Trophoblast cell (in vitro differentiated cells and primary cell): Measurements from ENCODE around the gene C1orf232. TPM values are rescaled to one million over a fixed set of nuclear protein-coding genes. Genes with fewer than 3 reads are reported as not detected.
A peak's percentile ranks its signal among the peaks of the same experiment; 100 is the strongest.

Experiments used
- DNase-seq, 2 donors: peaks; one replicate each; pipeline ENCODE4 v3.0.0-alpha.2; 2016
- H2AFZ ChIP-seq: 2 replicates; pipeline ENCODE4 v1.6.1; 2013; ENCODE audit warnings: low read length, moderate library complexity, mild to moderate bottlenecking; ENCODE audit not compliant: insufficient read depth, poor library complexity
- H2AK5ac ChIP-seq: 2 replicates; pipeline ENCODE4 v1.6.1; 2013; ENCODE audit warnings: mild to moderate bottlenecking, low read length
- H2BK120ac ChIP-seq: 2 replicates; pipeline ENCODE4 v1.6.1; 2013; ENCODE audit warnings: low read length, mild to moderate bottlenecking, moderate library complexity; ENCODE audit not compliant: insufficient read depth, poor library complexity
- H2BK12ac ChIP-seq: 2 replicates; pipeline ENCODE4 v1.6.1; 2013; ENCODE audit warnings: mild to moderate bottlenecking, low read length, moderate library complexity
- H2BK5ac ChIP-seq: 2 replicates; pipeline ENCODE4 v1.6.1; 2013; ENCODE audit warnings: low read length, low read depth, moderate library complexity, mild to moderate bottlenecking; ENCODE audit not compliant: poor library complexity
- H3K14ac ChIP-seq: 2 replicates; pipeline ENCODE4 v1.6.1; 2013; ENCODE audit warnings: mild to moderate bottlenecking, low read length
- H3K18ac ChIP-seq: 2 replicates; pipeline ENCODE4 v1.6.1; 2013; ENCODE audit warnings: mild to moderate bottlenecking, low read length
- H3K23ac ChIP-seq: 2 replicates; pipeline ENCODE4 v1.6.1; 2013; ENCODE audit warnings: low read length
- H3K27ac ChIP-seq: 2 replicates; pipeline ENCODE4 v1.5.1; 2013; ENCODE audit warnings: low read depth, mild to moderate bottlenecking, inconsistent platforms, low read length, moderate library complexity
- H3K27me3 ChIP-seq: 2 replicates; pipeline ENCODE4 v1.6.1; 2013; ENCODE audit warnings: inconsistent platforms, mild to moderate bottlenecking, low read length, moderate library complexity; ENCODE audit not compliant: insufficient read depth
- H3K36me3 ChIP-seq, 2 experiments: 1 replicate in 1 of 2; 2 replicates in 1 of 2; pipeline ENCODE4 v1.6.1; 2013; ENCODE audit warnings: low read length in 2 of 2, mild to moderate bottlenecking in 2 of 2, moderate library complexity in 1 of 2; ENCODE audit not compliant: insufficient read depth in 2 of 2, control insufficient read depth in 1 of 2
- H3K4ac ChIP-seq: 2 replicates; pipeline ENCODE4 v1.6.1; 2013; ENCODE audit warnings: low read depth, mild to moderate bottlenecking, low read length, moderate library complexity
- H3K4me1 ChIP-seq, 2 experiments: 1 replicate in 1 of 2; 2 replicates in 1 of 2; pipeline ENCODE4 v1.6.1; 2013; ENCODE audit warnings: low read length in 2 of 2, mild to moderate bottlenecking in 2 of 2, moderate library complexity in 1 of 2; ENCODE audit not compliant: insufficient read depth in 2 of 2, control insufficient read depth in 1 of 2
- H3K4me2 ChIP-seq: 2 replicates; pipeline ENCODE4 v1.6.1; 2013; ENCODE audit warnings: inconsistent platforms, mild to moderate bottlenecking, low read length, moderate library complexity
- H3K4me3 ChIP-seq: 2 replicates; pipeline ENCODE4 v1.5.1; 2013; ENCODE audit warnings: mild to moderate bottlenecking, low read depth, low read length, inconsistent platforms
- H3K79me1 ChIP-seq: one replicate; pipeline ENCODE4 v1.6.1; 2013; ENCODE audit warnings: low read length
- H3K79me2 ChIP-seq: 2 replicates; pipeline ENCODE4 v1.6.1; 2013; ENCODE audit warnings: low read length, mild to moderate bottlenecking; ENCODE audit not compliant: control insufficient read depth, insufficient read depth, poor library complexity
- H3K9ac ChIP-seq: 2 replicates; pipeline ENCODE4 v1.6.1; 2013; ENCODE audit warnings: mild to moderate bottlenecking, low read length
- H3K9me3 ChIP-seq: 2 replicates; pipeline ENCODE4 v1.6.1; 2013; ENCODE audit warnings: low read depth, mild to moderate bottlenecking, control low read depth, inconsistent platforms, low read length; ENCODE audit not compliant: insufficient read depth
- H4K12ac ChIP-seq: 2 replicates; pipeline ENCODE4 v1.6.1; 2013; ENCODE audit warnings: low read depth, mild to moderate bottlenecking, low read length, moderate library complexity
- H4K8ac ChIP-seq: 2 replicates; pipeline ENCODE4 v1.6.1; 2013; ENCODE audit warnings: low read depth, mild to moderate bottlenecking, low read length, moderate library complexity
- H4K91ac ChIP-seq: one replicate; pipeline ENCODE4 v1.6.1; 2013; ENCODE audit warnings: low read depth, mild to moderate bottlenecking, low read length, moderate library complexity
- WGBS: extraction: QIAGEN DNeasy Blood & Tissue Kit; methylation state at CpG from one replicate; pipeline ENCODE4 v1.1.7; 2013; ENCODE audit warnings: missing lambda C conversion rate; ENCODE audit not compliant: insufficient read length, insufficient coverage; ENCODE audit errors: extremely low coverage; 5-methylcytosine and 5-hydroxymethylcytosine counted together
- polyA plus RNA-seq: library from polyadenylated mRNA; stranded (reverse); fragments of 200-250 nt; gene quantifications from 2 replicates; pipeline ENCODE4 v1.2.3, GENCODE V29; 2013

The C1orf232 gene
- polyA plus RNA-seq: not detected in 2 replicates

GRCh38 chr1:26168410-26169197, at the start of gene C1orf232:
Gene C1orf232 (minus strand): TSS chr1:26168963. CDS start chr1:26168499, 464 bp downstream.
- DNase-seq: no peak
- Histone ChIP-seq H3K27me3 (no peaks in the 10 kb centered on the region), H3K9me3 (no peaks in the 10 kb centered on the region), H3K9ac (peak within 1 kb of the TSS; percentile 75), H3K4me1 (peaks cover 10 to 17% of the 10 kb centered on the region in 2 experiments), H4K91ac (peak within 1 kb of the TSS; percentile 76), H3K79me2 (peaks cover 6% of the 10 kb centered on the region), H3K79me1 (peaks cover 10% of the 10 kb centered on the region), H3K4ac (peak within 1 kb of the TSS; percentile 37), H2AK5ac (no peak within 1 kb of the TSS), H3K36me3 (peaks cover 8 to 11% of the 10 kb centered on the region in 2 experiments), H3K18ac (peak within 1 kb of the TSS; percentile 79), H2AFZ (peak within 1 kb of the TSS; percentile 77), H4K8ac (peak within 1 kb of the TSS; percentile 90), H2BK5ac (no peak within 1 kb of the TSS), H3K23ac (no peak within 1 kb of the TSS), H3K4me2 (peak within 1 kb of the TSS; percentile 74), H4K12ac (peak within 1 kb of the TSS; percentile 38), H2BK120ac (no peak within 1 kb of the TSS), H3K4me3 (peak within 1 kb of the TSS; percentile 82), H2BK12ac (no peak within 1 kb of the TSS), H3K27ac (peak within 1 kb of the TSS; percentile 11), H3K14ac (peak within 1 kb of the TSS; percentile 63)
- WGBS: no CpG with 5 or more reads among the region's 5 CpGs

- Histone ChIP-seq H3K18ac (no peak overlapping the region), H3K79me1 (no peaks in the 10 kb centered on the region), H3K9ac (no peak overlapping the region), H4K91ac (no peak overlapping the region), H3K4me3 (no peak overlapping the region), H4K12ac (no peak overlapping the region), H2BK5ac (no peak overlapping the region), H2BK12ac (no peak overlapping the region), H3K23ac (no peak overlapping the region), H3K4ac (no peak overlapping the region), H3K4me2 (no peak overlapping the region), H4K8ac (no peak overlapping the region), H3K4me1 (no peaks in the 10 kb centered on the region), H3K9me3 (no peaks in the 10 kb centered on the region), H2AK5ac (no peak overlapping the region), H3K14ac (no peak overlapping the region), H3K79me2 (no peaks in the 10 kb centered on the region), H3K27ac (no peak overlapping the region), H3K27me3 (no peaks in the 10 kb centered on the region), H2AFZ (no peak overlapping the region), H3K36me3 (no peaks in the 10 kb centered on the region), H2BK120ac (no peak overlapping the region)
- no peak for DNase-seq
- WGBS: no CpG with 5 or more reads among the region's 3 CpGs
Measured at GRCh38 chr1:26215246-26215645, 46.5 kb upstream of the C1orf232 start.

- no peak overlapping the region for H3K9ac ChIP-seq
- H3K14ac ChIP-seq: no peak overlapping the region
Measured at GRCh38 chr1:26213335-26213905, 44.7 kb upstream of the C1orf232 start.

GRCh38 chr1:26212726-26213125, 44.0 kb upstream of the C1orf232 start:
- Histone ChIP-seq H3K36me3 (no peaks in the 10 kb centered on the region), H2AFZ (no peak overlapping the region), H4K91ac (no peak overlapping the region), H3K9ac (no peak overlapping the region), H3K18ac (no peak overlapping the region), H4K8ac (no peak overlapping the region), H3K4ac (no peak overlapping the region), H3K27me3 (no peaks in the 10 kb centered on the region), H2BK120ac (no peak overlapping the region), H3K79me1 (no peaks in the 10 kb centered on the region), H2AK5ac (no peak overlapping the region), H3K4me3 (no peak overlapping the region), H3K4me1 (no peaks in the 10 kb centered on the region), H3K9me3 (no peaks in the 10 kb centered on the region), H2BK5ac (no peak overlapping the region), H4K12ac (no peak overlapping the region), H3K14ac (no peak overlapping the region), H2BK12ac (no peak overlapping the region), H3K23ac (no peak overlapping the region), H3K79me2 (no peaks in the 10 kb centered on the region), H3K4me2 (no peak overlapping the region), H3K27ac (no peak overlapping the region)
- no CpG with 5 or more reads among the region's 5 CpGs for WGBS
- DNase-seq: no peak

More at GRCh38 chr1:26213335-26213905, 44.7 kb upstream of the C1orf232 start:
- H3K79me2 ChIP-seq: no peaks in the 10 kb centered on the region
- no peak overlapping the region for H4K91ac ChIP-seq
- no peak overlapping the region for H4K12ac ChIP-seq
- H3K23ac ChIP-seq: no peak overlapping the region
- H3K36me3 ChIP-seq: no peaks in the 10 kb centered on the region
- no peaks in the 10 kb centered on the region for H3K4me1 ChIP-seq
- no peak overlapping the region for H2AFZ ChIP-seq
- no peak overlapping the region for H3K27ac ChIP-seq
- H2BK120ac ChIP-seq: no peak overlapping the region
- no peak overlapping the region for H3K4me2 ChIP-seq
- H2BK5ac ChIP-seq: no peak overlapping the region
- H2BK12ac ChIP-seq: no peak overlapping the region
- no peak for DNase-seq
- WGBS: no CpG with 5 or more reads among the region's 6 CpGs
- H3K79me1 ChIP-seq: no peaks in the 10 kb centered on the region
- no peak overlapping the region for H3K4ac ChIP-seq
- no peaks in the 10 kb centered on the region for H3K9me3 ChIP-seq
- no peak overlapping the region for H4K8ac ChIP-seq
- H3K27me3 ChIP-seq: no peaks in the 10 kb centered on the region
- no peak overlapping the region for H2AK5ac ChIP-seq
- H3K18ac ChIP-seq: no peak overlapping the region
- no peak overlapping the region for H3K4me3 ChIP-seq
